HepG2 (cell line): ENCODE data around the gene AMOTL1. TPM values are rescaled to one million over a fixed set of nuclear protein-coding genes. Genes with fewer than 3 reads are reported as not detected.

Source experiments
- ATAC-seq: fragments of 200-7000 bp; cut with Tn5 transposase; 3 replicates; pipeline ENCODE4 v1.9.1; 2020; ENCODE audit warnings: mild to moderate bottlenecking, moderate library complexity
- BruUV-seq: library from RNA; stranded (reverse); fragments of 400-500 nt; replicated peaks from 2 replicates; lab custom pipeline; 2021; lab: Mats Ljungman, UMichigan
- CTCF ChIA-PET: fragments of 300-600 bp; formaldehyde crosslinking; extraction: SDS; loops from one replicate; lab custom pipeline; 2021; ENCODE audit warnings: low total read pairs, inconsistent platforms, low intra/inter-chr PET ratio; lab: Yijun Ruan, JAX
- POLR2A ChIA-PET: fragments of 350-600 bp; sonication (Branson Sonifier 250); formaldehyde crosslinking; loops from one replicate; lab custom pipeline; 2020; ENCODE audit warnings: antibody characterized with exemption, inconsistent platforms; lab: Yijun Ruan, JAX
- DNase-seq: peaks from one replicate; pipeline ENCODE4 v3.0.0-alpha.2; 2015; ENCODE audit warnings: low spot score
- FAIRE-seq: peaks from 3 replicates; lab custom pipeline; 2011; peaks lifted over from hg19 to GRCh38; lab: Jason Lieb, UNC
- H2AFZ ChIP-seq: one replicate; pipeline ENCODE4 v1.6.1; 2011; ENCODE audit warnings: low read length, inconsistent platforms
- H3K27ac ChIP-seq: fragments of 300-600 bp; 3 replicates; pipeline ENCODE4 v1.8.0; 2011; ENCODE audit warnings: mixed run types, mild to moderate bottlenecking, mixed read lengths, low read length, inconsistent platforms; ENCODE audit not compliant: insufficient read depth; ENCODE audit errors: extremely low read length
- H3K27me3 ChIP-seq, 2 experiments: fragments of 200-600 bp in 1 of 2; 2 replicates in 1 of 2; 3 replicates in 1 of 2; pipeline versions ENCODE4 v1.6.0 to v1.8.0; 2011; ENCODE audit warnings: low read length in 2 of 2, mild to moderate bottlenecking in 2 of 2, moderate library complexity in 2 of 2, inconsistent platforms in 1 of 2; ENCODE audit not compliant: insufficient read depth in 2 of 2, control insufficient read depth in 1 of 2
- H3K36me3 ChIP-seq, 2 experiments: fragments of 200-600 bp in 1 of 2; replicated peaks in 1 of 2; 2 replicates in 1 of 2; 3 replicates in 1 of 2; pipeline versions ENCODE4 v1.5.1 to v1.8.0; 2011; ENCODE audit warnings: low read length in 2 of 2, inconsistent platforms in 1 of 2; ENCODE audit not compliant: insufficient read depth in 2 of 2, control insufficient read depth in 1 of 2
- H3K4me1 ChIP-seq: 2 replicates; pipeline ENCODE4 v1.5.1; 2012; ENCODE audit warnings: low read length, inconsistent platforms; ENCODE audit not compliant: insufficient read depth
- H3K4me2 ChIP-seq: 2 replicates; pipeline ENCODE4 v1.6.0; 2011; ENCODE audit warnings: low read depth, low read length, inconsistent platforms
- H3K4me3 ChIP-seq, 3 experiments: fragments of 200-600 bp in 1 of 3; sonication (generic), shearing (Covaris generic) in 1 of 3; replicated peaks in 1 of 3; 2 replicates each; pipeline ENCODE4 v1.5.1; 2011 to 2016; ENCODE audit warnings: low read length in 3 of 3, inconsistent platforms in 2 of 3, low read depth in 2 of 3, mild to moderate bottlenecking in 2 of 3, control low read depth in 1 of 3, mixed read lengths in 1 of 3; ENCODE audit not compliant: insufficient read depth in 1 of 3
- H3K79me2 ChIP-seq: one replicate; pipeline ENCODE4 v1.6.1; 2011; ENCODE audit warnings: low read length, inconsistent platforms; ENCODE audit not compliant: insufficient read depth
- H3K9ac ChIP-seq: 2 replicates; pipeline ENCODE4 v1.6.0; 2011; ENCODE audit warnings: mild to moderate bottlenecking, low read depth, low read length, inconsistent platforms; ENCODE audit not compliant: insufficient read depth
- H3K9me3 ChIP-seq: 2 replicates; pipeline ENCODE4 v1.5.1; 2012; ENCODE audit warnings: mild to moderate bottlenecking, low read length
- H4K20me1 ChIP-seq: 2 replicates; pipeline ENCODE4 v1.6.0; 2011; ENCODE audit warnings: inconsistent platforms, mild to moderate bottlenecking, low read length, moderate library complexity; ENCODE audit not compliant: insufficient read depth
- ARNT2 ChIP-seq: sonication (generic); formaldehyde crosslinking; IDR thresholded peaks from 2 replicates; pipeline ENCODE4 v1.8.0; 2022; ENCODE audit warnings: mild to moderate bottlenecking, low read depth, missing genetic modification reagents, moderate library complexity
- CHD2 ChIP-seq: IDR thresholded peaks from 2 replicates; pipeline ENCODE4 v1.6.1; 2011; ENCODE audit warnings: low read depth, low read length, improper control_type of control experiment
- FOXJ3 ChIP-seq: sonication (generic); formaldehyde crosslinking; IDR thresholded peaks from 2 replicates; pipeline ENCODE4 v1.4.0; 2020; ENCODE audit warnings: missing genetic modification reagents, mild to moderate bottlenecking, borderline replicate concordance
- ISX ChIP-seq: sonication (generic); formaldehyde crosslinking; conservative IDR thresholded peaks from 2 replicates; pipeline ENCODE4 v1.5.0; 2020; ENCODE audit warnings: missing genetic modification reagents
- JDP2 ChIP-seq: sonication (generic); formaldehyde crosslinking; IDR thresholded peaks from 2 replicates; pipeline ENCODE4 v1.8.1; 2022; ENCODE audit warnings: missing genetic modification reagents, borderline replicate concordance
- KDM3A ChIP-seq: IDR thresholded peaks from 2 replicates; pipeline ENCODE4 v1.6.1; 2018; ENCODE audit warnings: low read depth, missing compliant biosample characterization
- PAX8 ChIP-seq: sonication (generic); formaldehyde crosslinking; IDR thresholded peaks from 2 replicates; pipeline ENCODE4 v1.8.0; 2022; ENCODE audit warnings: mild to moderate bottlenecking, missing genetic modification reagents, borderline replicate concordance
- PHB2 ChIP-seq: fragments of 450-650 bp; IDR thresholded peaks from 2 replicates; pipeline ENCODE4 v1.6.1; 2018; ENCODE audit not compliant: partially characterized antibody
- PLRG1 ChIP-seq: fragments of 450-650 bp; conservative IDR thresholded peaks from 2 replicates; pipeline ENCODE4 v1.6.1; 2016
- TSC22D2 ChIP-seq: sonication (generic); formaldehyde crosslinking; IDR thresholded peaks from 2 replicates; pipeline ENCODE4 v1.5.1; 2020; ENCODE audit warnings: missing genetic modification reagents, mild to moderate bottlenecking, borderline replicate concordance
- ZFAT ChIP-seq: sonication (generic); formaldehyde crosslinking; conservative IDR thresholded peaks from 2 replicates; pipeline ENCODE4 v1.8.1; 2023; ENCODE audit warnings: missing genetic modification reagents, inconsistent platforms
- ZFY ChIP-seq: sonication (generic); formaldehyde crosslinking; IDR thresholded peaks from 2 replicates; pipeline ENCODE4 v1.4.0; 2020; ENCODE audit warnings: missing genetic modification reagents
- ZNF431 ChIP-seq: sonication (generic); formaldehyde crosslinking; IDR thresholded peaks from 2 replicates; pipeline ENCODE4 v1.9.0; 2022; ENCODE audit warnings: missing genetic modification reagents, low read depth, mild to moderate bottlenecking, borderline replicate concordance
- ZNF773 ChIP-seq: sonication (generic); formaldehyde crosslinking; IDR thresholded peaks from 2 replicates; pipeline ENCODE4 v1.4.0; 2020; ENCODE audit warnings: missing genetic modification reagents, borderline replicate concordance
- ZNF777 ChIP-seq: sonication (generic); formaldehyde crosslinking; IDR thresholded peaks from 2 replicates; pipeline ENCODE4 v1.4.0; 2020; ENCODE audit warnings: missing genetic modification reagents
- ZSCAN31 ChIP-seq: sonication (generic); formaldehyde crosslinking; IDR thresholded peaks from 2 replicates; pipeline ENCODE4 v1.5.0; 2020; ENCODE audit warnings: low read depth, mild to moderate bottlenecking, missing genetic modification reagents
- whole genome bisulfite sequencing: methylation state at CpG from one replicate; pipeline ENCODE4 v1.1.6; 2017; ENCODE audit warnings: low lambda C conversion rate; 5-methylcytosine and 5-hydroxymethylcytosine counted together
- in situ Hi-C: cut with HindIII; loops from 2 replicates; pipeline ENCODE4 v1.10.0; 2017; ENCODE audit warnings: low pct_unique_long_range_greater_than_20kb; ENCODE audit not compliant: extremely low pct_ligation_motif_present
- intact Hi-C: fragments of 100-400 bp; cut with micrococcal nuclease; formaldehyde crosslinking; loops from one replicate; pipeline ENCODE4 v1.10.0; 2022; ENCODE audit not compliant: unreplicated experiment
- polyA plus RNA-seq, 8 experiments: library from polyadenylated mRNA; depleted of rRNA in 3 of 8; stranded (reverse) in 7 of 8; unstranded in 1 of 8; fragments of >200 nt; fragmentation: Illumina TruSeq in 4 of 8; extraction: Trizol in 4 of 8; gene quantifications; 2 replicates each; pipeline versions ENCODE4 v1.2.1 to v1.2.3, GENCODE V29; 2011 to 2016; ENCODE audit warnings: low read depth in 4 of 8, missing spikeins in 1 of 8, mixed read lengths in 1 of 8; ENCODE audit not compliant: insufficient read depth in 1 of 8
- total RNA-seq, 5 experiments: library from RNA; depleted of rRNA; stranded (reverse); fragments of >200 nt; fragmentation: Illumina TruSeq; extraction: Trizol; gene quantifications; 2 replicates each; pipeline ENCODE4 v1.2.3, GENCODE V29; 2016; ENCODE audit warnings: low read depth in 1 of 5

AMOTL1 gene
- total and polyA plus RNA-seq, 2 of the 13 experiments (the other 11 are each of a cell fraction or from before 2014, with no cell fraction given): 0.01 to 0.20 TPM

DNA sequence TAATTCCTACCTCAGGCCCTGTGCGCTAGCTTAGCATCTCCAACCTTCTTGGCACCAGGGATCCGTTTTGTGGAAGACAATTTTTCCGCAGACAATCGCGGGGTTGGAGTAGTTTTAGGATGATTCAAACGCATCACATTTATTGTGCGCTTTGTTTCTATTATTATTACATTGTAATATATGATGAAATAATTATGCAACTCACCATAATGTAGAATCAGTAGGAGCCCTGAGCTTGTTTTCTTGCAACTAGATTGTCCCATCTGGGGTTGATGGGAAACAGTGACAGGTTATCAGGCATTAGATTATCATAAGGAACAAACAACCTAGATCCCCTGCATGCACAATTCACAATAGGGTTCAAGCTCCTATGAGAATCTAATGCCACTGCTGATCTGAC is 52.3 kb downstream of the AMOTL1 start:
- in situ Hi-C loops (no loop called here), intact Hi-C loops (no loop called here)
- Histone ChIP-seq H3K9ac (no peak overlapping the region), H3K27me3 (no peaks in the 10 kb centered on the region), H3K4me3 (no peak overlapping the region), H3K9me3 (peaks cover 12% of the 10 kb centered on the region), H2AFZ (no peak overlapping the region), H4K20me1 (no peaks in the 10 kb centered on the region), H3K27ac (no peak overlapping the region), H3K4me2 (no peak overlapping the region), H3K36me3 (no peaks in the 10 kb centered on the region), H3K79me2 (no peaks in the 10 kb centered on the region), H3K4me1 (no peaks in the 10 kb centered on the region)
- DNase-seq (no peak), ATAC-seq (no peak), FAIRE-seq (no peak)
- BruUV-seq: no TSS peak
- ChIA-PET CTCF (no interaction called here), POLR2A (no interaction called here)
- TF ChIP-seq ARNT2 (CRISPR knock-in tag) (no peak), ZNF431 (no peak), PAX8 (CRISPR knock-in tag) (no peak), ZNF777 (CRISPR knock-in tag) (no peak), TSC22D2 (CRISPR knock-in tag) (no peak), ZSCAN31 (CRISPR knock-in tag) (no peak), ZFY (CRISPR knock-in tag) (no peak), FOXJ3 (CRISPR knock-in tag) (no peak), PHB2 (no peak), CHD2 (no peak), ZFAT (CRISPR knock-in tag) (no peak), JDP2 (CRISPR knock-in tag) (no peak), ZNF773 (no peak), ISX (no peak), PLRG1 (no peak), KDM3A (CRISPR knock-in tag) (no peak)
- WGBS: 47% methylated on average over 7 of the region's 7 CpGs
